ENCODE data around the gene ZNF335. TPM values are rescaled to one million over a fixed set of nuclear protein-coding genes. Genes with fewer than 3 reads are reported as not detected.

The ZNF335 gene
- total and polyA plus RNA-seq, 2 of the 13 experiments (the other 11 are each of a cell fraction or from before 2014, with no cell fraction given): 9.7 to 13.7 TPM

DNA sequence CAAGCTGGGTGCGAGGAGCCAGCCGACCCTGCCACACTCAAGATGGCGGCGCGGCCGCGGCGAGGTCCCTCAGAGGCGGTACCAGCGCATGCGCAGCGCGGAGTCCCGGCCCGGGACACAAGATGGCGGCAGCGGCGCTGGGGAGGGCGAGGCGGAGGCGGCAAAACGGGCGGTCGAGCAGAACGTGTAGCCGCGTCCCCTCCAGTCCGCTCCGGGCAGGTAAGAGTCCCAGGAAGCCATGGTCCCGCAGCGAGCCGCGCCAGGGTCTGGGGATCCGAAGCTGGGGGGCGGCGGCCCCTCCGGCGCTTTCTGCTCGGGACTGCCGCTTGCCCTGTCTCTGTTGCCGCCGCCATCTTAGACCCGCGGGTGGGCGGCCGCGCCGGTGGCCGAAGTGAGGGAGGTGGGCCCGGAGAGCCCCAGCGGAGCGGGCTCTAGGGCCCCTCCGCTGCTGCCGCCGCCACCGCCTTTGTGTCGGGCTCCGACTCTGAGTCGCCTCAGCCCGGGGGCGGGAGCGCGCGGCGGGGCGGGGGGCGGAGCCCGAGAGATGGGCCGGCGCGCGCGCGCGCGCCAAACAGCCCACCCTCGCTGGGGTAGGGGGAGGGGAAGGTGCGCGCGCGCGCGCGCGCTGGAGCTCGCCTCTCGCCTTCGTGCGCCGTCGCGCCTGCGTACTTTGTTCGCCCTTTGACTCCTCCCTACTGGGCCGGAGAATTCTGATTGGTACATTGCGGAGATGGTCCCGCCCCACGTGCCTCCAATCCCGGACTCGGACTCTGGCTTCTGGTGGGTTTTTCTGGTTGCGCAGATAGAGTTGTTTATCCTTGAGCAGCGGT is 37.2 kb downstream of the ZNF335 start, which contains the start of gene PCIF1 (continued):
- TF ChIP-seq PREB (CRISPR knock-in tag; IDR thresholded peaks at IDR 0.05): no peak
- TF ChIP-seq YY1 (IDR thresholded peaks at IDR 0.05; ENCODE audit: insufficient read depth, insufficient replicate concordance, low read depth, low read length): peak; percentile 99
- TF ChIP-seq ZNF891 (CRISPR knock-in tag; IDR thresholded peaks at IDR 0.05): peak; percentile 97
- TF ChIP-seq ZNF333 (CRISPR knock-in tag; IDR thresholded peaks at IDR 0.05; ENCODE audit: borderline replicate concordance): peak; percentile 97
- no peak for TF ChIP-seq ATM (IDR thresholded peaks at IDR 0.05; ENCODE audit: borderline replicate concordance)
- no peak; the same call in 1 of the 2 replicates for TF ChIP-seq TEF (CRISPR knock-in tag; IDR thresholded peaks at IDR 0.05)
- TF ChIP-seq, protein P1, sequence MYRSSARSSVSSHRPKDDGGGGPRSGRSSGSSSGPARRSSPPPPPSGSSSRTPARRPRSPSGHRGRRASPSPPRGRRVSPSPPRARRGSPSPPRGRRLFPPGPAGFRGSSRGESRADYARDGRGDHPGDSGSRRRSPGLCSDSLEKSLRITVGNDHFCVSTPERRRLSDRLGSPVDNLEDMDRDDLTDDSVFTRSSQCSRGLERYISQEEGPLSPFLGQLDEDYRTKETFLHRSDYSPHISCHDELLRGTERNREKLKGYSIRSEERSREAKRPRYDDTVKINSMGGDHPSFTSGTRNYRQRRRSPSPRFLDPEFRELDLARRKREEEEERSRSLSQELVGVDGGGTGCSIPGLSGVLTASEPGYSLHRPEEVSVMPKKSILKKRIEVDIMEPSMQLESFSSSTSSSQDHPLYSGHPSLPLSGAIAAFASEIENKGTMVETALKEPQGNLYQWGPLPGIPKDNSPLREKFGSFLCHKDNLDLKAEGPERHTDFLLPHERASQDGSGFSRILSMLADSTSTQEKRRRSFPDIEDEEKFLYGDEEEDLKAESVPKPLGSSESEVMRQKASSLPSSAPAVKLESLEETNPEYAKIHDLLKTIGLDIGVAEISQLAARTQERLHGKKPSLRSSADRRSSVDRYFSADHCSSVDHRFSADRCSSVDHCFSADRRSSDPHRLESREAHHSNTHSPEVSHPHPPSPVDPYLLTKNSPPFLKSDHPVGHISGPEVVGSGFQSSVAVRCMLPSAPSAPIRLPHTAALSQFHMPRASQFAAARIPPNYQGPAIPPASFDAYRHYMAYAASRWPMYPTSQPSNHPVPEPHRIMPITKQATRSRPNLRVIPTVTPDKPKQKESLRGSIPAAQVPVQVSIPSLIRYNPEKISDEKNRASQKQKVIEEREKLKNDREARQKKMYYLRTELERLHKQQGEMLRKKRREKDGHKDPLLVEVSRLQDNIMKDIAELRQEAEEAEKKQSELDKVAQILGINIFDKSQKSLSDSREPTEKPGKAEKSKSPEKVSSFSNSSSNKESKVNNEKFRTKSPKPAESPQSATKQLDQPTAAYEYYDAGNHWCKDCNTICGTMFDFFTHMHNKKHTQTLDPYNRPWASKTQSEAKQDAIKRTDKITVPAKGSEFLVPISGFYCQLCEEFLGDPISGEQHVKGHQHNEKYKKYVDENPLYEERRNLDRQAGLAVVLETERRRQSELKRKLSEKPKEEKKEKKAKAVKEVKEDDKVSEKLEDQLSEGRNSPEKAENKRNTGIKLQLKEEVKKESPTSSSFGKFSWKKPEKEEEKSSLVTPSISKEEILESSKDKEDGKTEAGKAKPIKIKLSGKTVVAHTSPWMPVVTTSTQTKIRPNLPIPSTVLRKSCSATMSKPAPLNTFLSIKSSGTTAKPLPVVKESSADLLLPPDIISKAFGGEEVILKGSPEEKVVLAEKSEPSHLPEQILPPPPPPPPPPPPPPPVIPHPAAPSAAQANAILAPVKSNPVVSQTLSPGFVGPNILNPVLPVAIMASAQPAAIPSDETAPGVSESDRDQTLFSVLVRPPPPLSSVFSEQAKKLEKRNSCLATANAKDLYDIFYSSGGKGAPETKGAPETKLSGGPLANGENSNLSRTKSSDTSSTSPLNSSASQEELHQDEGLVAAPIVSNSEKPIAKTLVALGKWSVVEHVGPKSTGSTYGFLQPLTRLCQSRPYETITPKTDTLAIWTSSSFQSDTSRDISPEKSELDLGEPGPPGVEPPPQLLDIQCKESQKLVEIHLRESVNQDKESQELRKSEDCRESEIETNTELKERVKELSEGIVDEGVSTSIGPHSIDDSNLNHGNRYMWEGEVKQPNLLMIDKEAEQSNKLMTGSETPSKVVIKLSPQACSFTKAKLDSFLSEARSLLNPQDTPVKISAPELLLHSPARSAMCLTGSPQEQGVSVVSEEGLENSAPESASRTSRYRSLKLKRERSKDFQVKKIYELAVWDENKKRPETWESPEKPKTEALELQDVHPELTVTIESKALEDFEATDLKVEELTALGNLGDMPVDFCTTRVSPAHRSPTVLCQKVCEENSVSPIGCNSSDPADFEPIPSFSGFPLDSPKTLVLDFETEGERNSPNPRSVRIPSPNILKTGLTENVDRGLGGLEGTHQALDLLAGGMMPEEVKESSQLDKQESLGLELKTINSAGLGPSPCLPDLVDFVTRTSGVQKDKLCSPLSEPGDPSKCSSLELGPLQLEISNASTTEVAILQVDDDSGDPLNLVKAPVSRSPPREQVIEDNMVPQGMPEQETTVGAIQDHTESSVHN (CRISPR knock-in tag; IDR thresholded peaks at IDR 0.05): peak; percentile 54
- TF ChIP-seq, protein P2, sequence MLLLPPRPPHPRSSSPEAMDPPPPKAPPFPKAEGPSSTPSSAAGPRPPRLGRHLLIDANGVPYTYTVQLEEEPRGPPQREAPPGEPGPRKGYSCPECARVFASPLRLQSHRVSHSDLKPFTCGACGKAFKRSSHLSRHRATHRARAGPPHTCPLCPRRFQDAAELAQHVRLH (CRISPR knock-in tag; IDR thresholded peaks at IDR 0.05; ENCODE audit: borderline replicate concordance, low read depth): peak; percentile 99; the same call in 1 of the 2 replicates
- no peak; the same call in 1 of the 2 replicates for TF ChIP-seq ZNF326 (CRISPR knock-in tag; IDR thresholded peaks at IDR 0.05; ENCODE audit: borderline replicate concordance)
- no peak for TF ChIP-seq CSRNP2 (CRISPR knock-in tag; conservative IDR thresholded peaks at IDR 0.05; ENCODE audit: low read depth)
- TF ChIP-seq, protein P3, sequence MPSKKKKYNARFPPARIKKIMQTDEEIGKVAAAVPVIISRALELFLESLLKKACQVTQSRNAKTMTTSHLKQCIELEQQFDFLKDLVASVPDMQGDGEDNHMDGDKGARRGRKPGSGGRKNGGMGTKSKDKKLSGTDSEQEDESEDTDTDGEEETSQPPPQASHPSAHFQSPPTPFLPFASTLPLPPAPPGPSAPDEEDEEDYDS (CRISPR knock-in tag; IDR thresholded peaks at IDR 0.05): peak; percentile 78
- no peak for TF ChIP-seq ZNF383 (CRISPR knock-in tag; IDR thresholded peaks at IDR 0.05; ENCODE audit: borderline replicate concordance)
- no peak; the same call in none of the 2 replicates for TF ChIP-seq ZMYM4 (CRISPR knock-in tag; IDR thresholded peaks at IDR 0.05)
- peak; percentile 100 for TF ChIP-seq BRD4 (CRISPR knock-in tag; IDR thresholded peaks at IDR 0.05)
- TF ChIP-seq SRF (IDR thresholded peaks at IDR 0.05; ENCODE audit: low read depth, low read length): no peak; the same call in 1 of the 2 replicates
- no peak for TF ChIP-seq ZSCAN25 (CRISPR knock-in tag; IDR thresholded peaks at IDR 0.05)

Data from HepG2 (cell line).